GM12892 (cell line): Measurements from ENCODE around the gene JAG2.

ENCODE experiments used
- POLR2A ChIP-seq: IDR thresholded peaks from 2 replicates; pipeline ENCODE4 v1.6.1; 2011; ENCODE audit warnings: low read depth, low read length, control low read depth
- TAF1 ChIP-seq: IDR thresholded peaks from 2 replicates; pipeline ENCODE4 v1.6.1; 2011; ENCODE audit warnings: low read depth, mild to moderate bottlenecking, control low read depth, low read length, borderline replicate concordance

DNA sequence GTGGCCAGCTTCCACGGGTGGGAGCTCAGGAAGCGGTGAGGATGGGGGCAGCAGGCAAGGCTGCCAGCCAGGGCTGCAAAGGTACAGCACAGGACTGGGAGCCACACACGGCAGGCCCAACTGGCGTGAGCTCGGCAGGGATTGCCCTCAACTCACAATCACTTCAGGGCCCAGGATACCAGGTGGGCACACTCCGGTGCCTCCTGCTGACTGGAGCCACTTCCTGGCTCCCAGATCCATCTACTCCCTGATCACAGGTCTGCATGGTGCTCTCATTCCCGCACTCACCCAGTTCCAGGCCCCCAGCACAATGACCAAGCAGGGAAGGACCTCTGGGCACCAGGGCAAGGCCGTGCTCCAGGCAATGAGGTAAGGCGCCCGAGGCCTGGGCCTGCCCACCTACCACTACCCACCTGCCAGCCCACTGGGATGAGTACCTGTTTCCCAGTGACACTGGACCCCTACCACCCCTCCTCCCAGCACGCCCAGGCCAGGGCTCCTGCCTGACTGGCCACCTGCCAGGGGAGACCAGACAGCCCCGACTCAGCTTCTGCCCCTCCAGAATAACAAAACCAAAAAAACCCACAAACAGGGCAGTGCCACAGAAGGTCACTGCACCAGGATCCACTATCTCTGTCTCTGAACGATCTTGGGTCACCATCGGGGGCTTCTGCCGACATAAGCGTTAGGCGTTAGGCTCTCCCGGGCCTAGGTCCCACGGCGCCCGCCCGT, 1.8 kb downstream of the JAG2 start:
- TF ChIP-seq POLR2A (no peak), TAF1 (no peak)
